SU-DHL-6 (cell line): ENCODE results near the gene CCDC85A.

Experiments
- EZH2phosphoT487 ChIP-seq: fragments of 200-600 bp; sonication (generic), shearing (Covaris generic); conservative IDR thresholded peaks from 2 replicates; pipeline ENCODE4 v1.6.1; 2018; ENCODE audit warnings: mild to moderate bottlenecking, antibody characterized with exemption, low read length, moderate library complexity, mixed read lengths
- TF ChIP-seq, protein P1 (sequence below): fragments of 200-600 bp; sonication (generic); IDR thresholded peaks from one replicate; pipeline ENCODE4 v1.5.1; 2017; ENCODE audit warnings: antibody characterized with exemption, mild to moderate bottlenecking, low read length, moderate library complexity; ENCODE audit not compliant: insufficient read depth, poor library complexity, severe bottlenecking

DNA sequence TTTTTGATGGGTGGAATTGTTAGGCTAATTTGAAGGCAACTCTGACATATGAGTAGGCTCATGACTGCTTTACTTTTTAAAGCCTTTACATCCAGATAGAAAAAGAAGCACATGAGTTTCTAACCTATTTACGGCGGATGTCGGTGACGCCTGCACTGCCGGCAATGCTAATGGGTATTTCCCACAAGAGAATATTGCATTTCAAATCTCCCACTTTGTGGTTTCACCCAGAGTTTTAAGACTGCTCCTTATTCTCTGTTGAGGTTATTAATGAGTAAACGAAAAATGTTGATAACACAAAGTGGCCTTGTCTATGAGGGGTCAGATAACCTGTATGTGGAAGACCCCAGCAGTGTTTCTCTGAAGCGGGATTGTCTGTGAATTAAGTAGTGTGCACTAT, 14.0 kb downstream of the CCDC85A start:
- TF ChIP-seq, protein P1, sequence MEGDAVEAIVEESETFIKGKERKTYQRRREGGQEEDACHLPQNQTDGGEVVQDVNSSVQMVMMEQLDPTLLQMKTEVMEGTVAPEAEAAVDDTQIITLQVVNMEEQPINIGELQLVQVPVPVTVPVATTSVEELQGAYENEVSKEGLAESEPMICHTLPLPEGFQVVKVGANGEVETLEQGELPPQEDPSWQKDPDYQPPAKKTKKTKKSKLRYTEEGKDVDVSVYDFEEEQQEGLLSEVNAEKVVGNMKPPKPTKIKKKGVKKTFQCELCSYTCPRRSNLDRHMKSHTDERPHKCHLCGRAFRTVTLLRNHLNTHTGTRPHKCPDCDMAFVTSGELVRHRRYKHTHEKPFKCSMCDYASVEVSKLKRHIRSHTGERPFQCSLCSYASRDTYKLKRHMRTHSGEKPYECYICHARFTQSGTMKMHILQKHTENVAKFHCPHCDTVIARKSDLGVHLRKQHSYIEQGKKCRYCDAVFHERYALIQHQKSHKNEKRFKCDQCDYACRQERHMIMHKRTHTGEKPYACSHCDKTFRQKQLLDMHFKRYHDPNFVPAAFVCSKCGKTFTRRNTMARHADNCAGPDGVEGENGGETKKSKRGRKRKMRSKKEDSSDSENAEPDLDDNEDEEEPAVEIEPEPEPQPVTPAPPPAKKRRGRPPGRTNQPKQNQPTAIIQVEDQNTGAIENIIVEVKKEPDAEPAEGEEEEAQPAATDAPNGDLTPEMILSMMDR, result no peak
- no peak for TF ChIP-seq EZH2phosphoT487
